GM21717 (cell line): ENCODE results near the gene UBR3.

Source experiments
- ATAC-seq: cut with Tn5 transposase; IDR thresholded peaks from one replicate; pipeline ENCODE4 v1.9.1; 2021; ENCODE audit warnings: mild to moderate bottlenecking, moderate library complexity; ENCODE audit not compliant: unreplicated experiment

Gene UBR3

DNA sequence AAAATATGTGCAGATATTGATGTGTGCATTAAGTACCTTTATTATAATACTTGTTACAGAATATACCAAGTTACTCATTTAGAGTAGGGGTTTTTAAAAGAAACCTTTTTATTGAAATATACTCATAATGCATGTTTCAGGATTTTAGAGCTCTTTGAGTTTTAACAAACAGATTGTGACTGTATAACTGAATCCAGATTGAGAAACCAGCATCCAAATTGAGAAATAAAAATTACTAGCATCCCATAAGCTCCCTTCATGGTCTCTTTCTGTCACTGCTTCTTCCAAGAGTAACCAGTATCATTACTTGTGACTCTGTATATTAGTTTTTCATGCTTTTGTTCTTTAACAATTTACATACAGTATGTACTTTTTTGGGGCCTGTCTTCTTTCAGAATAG is 156.9 kb downstream of the UBR3 start:
- ATAC-seq: no peak

- no peak for ATAC-seq
These were observed 167.5 kb downstream of the UBR3 start for GRCh38 chr2:169994752-169995151.

GRCh38 chr2:169997140-169997887 is 170.1 kb downstream of the UBR3 start:
- ATAC-seq: no peak

DNA sequence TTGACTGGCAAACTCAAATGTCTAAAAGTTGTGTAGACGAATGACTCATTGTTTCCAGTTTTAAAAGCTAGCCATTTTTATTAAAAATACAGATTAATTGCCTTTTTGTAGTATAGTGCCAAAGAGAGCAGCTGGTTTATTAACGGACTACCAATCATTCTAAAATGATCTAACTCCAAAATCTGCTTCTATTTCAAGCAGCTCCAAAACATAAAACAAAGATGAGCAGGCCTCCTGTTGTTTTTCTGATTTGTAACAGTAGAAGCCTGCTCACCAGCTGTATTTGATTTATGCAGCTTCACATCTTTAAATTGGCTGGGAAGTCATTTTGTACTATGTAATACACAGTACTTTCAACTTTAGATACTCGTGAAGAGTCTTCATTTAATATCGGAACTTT is 171.8 kb downstream of the UBR3 start:
- no peak for ATAC-seq

DNA sequence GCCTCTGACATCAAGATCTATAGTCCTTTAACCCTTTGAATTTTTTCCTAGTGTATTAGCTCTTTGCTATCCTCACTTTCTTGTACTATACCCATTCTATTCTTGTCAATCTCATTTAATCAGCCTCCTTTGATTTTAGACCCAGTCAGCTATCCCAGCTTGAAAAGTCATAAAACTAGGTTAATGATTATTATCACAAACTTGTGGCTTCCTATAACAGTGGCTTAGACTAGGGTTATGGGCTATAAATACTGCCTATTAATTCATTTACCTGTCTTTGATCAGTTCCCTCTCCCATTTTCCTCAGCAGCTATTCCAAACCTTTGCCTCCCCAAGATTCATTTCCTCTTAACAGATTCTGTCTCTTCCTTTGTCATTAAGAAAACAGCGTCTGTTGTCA is 174.8 kb downstream of the UBR3 start:
- no peak for ATAC-seq

DNA sequence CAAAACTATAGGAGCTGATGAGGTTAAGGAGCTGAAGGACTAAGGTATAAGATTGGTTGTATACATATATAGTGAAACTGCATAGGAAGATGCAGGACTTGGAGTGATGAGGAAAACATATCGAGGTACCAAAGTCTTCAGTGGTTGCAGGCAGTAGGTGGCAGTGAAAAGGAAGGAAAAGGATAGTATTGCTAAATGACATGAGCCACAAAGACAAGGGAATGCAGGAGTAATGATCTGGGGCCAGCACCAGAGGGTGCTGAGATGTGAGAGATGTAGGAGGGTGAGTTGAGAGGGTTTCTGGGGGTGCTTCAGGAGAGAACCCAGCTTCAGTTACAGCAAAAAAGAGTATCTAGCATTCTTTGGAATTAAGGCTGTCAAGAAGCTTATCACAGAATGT is 178.4 kb downstream of the UBR3 start:
- ATAC-seq: no peak

GRCh38 chr2:170006587-170007325 is 179.5 kb downstream of the UBR3 start:
- no peak for ATAC-seq

GRCh38 chr2:170009209-170009608 is 182.0 kb downstream of the UBR3 start:
- no peak for ATAC-seq

DNA sequence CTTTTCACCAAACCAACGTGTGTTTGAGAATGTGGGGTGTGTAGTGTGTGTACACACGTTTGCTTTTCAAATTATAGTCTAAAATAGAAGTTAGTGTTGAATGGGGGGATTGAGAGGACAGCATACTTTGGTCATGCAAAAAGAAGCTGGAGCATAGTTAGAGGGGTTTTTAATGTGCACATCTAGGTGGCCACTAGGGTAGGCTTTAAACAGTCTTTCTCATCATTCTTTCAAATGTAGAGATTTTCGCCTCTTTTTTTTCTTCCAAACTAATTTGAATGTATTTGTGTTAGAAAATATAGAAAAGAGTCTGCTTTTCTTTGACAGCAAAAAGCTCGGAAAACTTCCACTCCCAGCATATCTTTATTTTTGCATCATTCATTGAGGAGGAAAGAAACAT is 185.5 kb downstream of the UBR3 start:
- ATAC-seq: no peak

DNA sequence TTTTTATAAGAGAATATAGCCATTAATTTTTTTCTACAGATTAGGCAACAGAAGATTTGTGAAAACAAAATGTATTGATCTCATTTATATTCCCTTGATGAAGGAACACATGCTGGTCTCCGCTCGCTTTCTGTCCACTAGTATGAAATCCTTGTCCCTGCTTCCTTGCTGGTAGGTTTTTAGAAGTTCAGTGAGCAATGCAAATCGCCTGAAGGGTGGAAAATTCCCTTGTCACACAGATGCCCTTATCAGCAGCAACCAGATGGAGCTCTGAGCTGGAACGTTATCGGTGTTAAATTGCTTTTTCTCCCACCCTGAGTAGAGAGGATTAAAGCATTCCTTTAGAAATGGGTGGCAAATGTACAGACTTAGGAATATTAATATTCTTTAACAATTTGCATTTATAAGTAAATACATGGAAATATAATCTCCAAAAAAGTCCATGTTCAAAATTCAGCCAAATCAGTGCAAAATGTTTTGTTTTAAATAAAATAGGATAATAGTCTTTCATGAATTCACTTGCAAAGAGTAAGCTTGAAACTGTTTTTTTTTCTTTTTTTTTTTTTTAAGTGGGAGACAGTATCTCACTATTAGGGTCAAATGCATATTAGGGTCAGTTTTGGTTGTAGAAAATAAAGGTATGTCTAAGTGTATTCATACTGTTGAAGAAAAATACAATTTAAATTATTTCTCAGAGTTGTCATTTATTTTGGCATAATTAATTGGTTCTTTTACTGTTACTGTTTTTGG is 186.7 kb downstream of the UBR3 start:
- ATAC-seq: no peak

GRCh38 chr2:170014769-170015168 is 187.5 kb downstream of the UBR3 start:
- no peak for ATAC-seq

GRCh38 chr2:170017860-170018532 is 190.7 kb downstream of the UBR3 start:
- ATAC-seq: no peak

GRCh38 chr2:170019060-170019805 is 192.0 kb downstream of the UBR3 start:
- no peak for ATAC-seq

GRCh38 chr2:170020777-170021176 is 193.5 kb downstream of the UBR3 start:
- no peak for ATAC-seq

GRCh38 chr2:170022692-170023091 is 195.4 kb downstream of the UBR3 start:
- no peak for ATAC-seq

- no peak for ATAC-seq
These were observed 197.5 kb downstream of the UBR3 start for GRCh38 chr2:170024721-170025120.

DNA sequence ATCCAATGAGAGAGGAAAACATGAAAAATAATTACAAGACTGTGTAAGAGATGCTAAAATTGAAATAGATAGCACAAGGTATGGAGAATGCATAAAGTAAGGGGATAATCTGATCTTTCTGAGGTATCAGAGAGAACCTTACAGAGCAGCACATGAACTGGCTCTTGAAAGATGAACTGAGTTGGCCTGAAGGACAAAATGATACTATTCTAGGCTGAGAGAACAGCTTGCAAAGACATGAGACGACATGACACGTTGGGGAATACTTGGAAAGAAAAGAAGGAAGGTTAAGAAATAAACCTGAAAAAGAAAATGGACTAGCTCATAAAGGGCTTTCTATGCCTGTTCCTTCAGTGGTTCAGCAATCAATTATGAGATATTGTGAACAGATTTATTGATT is 198.0 kb downstream of the UBR3 start:
- no peak for ATAC-seq

GRCh38 chr2:170026361-170026760 is 199.1 kb downstream of the UBR3 start:
- ATAC-seq: no peak

DNA sequence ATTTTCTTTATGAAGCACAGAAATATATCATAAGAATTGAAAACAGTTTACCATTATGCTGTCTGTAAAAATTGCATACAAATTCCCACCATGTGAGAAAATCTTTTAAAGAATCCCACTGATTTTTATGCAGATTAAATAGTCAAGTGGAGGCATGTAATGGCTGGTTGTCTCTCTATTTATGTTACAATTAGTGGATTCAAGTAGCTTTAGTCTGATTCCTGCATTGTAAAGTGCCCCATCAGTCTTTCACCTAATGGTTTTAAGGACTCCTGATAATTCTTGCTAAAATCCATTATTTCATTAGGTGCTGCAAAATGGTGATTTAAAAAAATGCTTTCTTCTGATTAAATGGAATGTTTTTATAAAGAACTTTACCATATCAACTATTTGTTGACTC is 202.3 kb downstream of the UBR3 start:
- ATAC-seq: no peak

DNA sequence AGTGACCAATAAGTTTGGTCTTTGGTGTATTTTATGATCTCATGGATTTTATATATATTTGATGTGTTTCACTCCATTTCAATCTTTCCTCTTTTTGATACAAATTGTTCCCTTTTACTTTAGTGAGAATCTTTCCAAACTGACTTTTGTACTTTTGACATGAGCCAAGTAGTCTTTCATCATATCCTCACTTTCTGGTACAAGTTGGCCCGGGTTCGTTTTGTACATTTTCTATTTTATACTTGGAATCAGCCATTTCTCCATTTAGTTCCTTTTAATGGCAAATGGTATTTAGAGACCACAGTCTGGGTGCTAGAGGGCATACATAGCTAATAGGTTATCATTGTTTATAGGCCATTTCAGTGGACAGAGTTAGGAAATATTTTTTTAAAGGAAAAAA is 202.8 kb downstream of the UBR3 start:
- no peak for ATAC-seq

DNA sequence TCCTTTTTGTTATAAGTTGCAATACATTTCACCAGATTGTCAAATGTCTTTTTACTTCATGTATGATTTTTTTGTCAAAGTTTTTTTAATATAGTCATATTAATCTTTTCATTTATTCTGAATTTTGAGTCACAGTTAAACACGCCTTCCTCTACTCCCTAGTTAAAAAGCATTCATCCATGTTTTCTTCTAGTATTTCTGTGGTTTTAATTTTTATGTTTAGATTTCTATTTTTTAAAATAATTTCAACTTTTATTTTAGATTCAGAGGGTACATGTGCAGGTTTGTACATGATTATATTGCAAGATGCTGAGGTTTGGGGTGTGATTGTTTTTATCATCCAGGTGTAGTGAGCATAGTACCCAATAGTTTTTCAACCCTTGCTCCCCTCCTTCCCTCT is 204.0 kb downstream of the UBR3 start:
- no peak for ATAC-seq
